Measurements from ENCODE around the gene GTPBP6.
"Not testable (repeated sequence)": the region's sequence is repeated elsewhere in the genome, so short reads cannot be mapped to it uniquely, and the experiment has no call there.

DNA sequence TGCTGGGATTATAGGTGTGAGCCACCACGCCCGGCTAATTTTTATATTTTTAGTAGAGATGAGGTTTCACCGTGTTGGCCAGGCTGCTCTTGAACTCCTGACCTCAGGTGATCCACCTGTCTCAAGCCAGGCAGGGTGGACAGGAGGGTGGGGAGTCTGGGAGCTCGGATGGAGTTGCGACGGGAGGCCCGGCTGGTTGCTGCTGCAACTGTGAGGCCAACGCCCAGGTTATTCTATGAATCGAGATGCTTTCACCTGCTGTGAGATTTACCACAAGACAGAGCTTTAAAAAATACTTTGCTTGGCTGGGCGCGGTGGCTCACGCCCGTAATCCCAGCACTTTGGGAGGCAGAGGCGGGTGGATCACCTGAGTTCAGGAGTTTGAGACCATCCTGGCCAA lies 61.5 kb downstream of the GTPBP6 start:
- TF ChIP-seq TAF1 (IDR thresholded peaks at IDR 0.05; ENCODE audit: borderline replicate concordance, low read depth, low read length); POLR2AphosphoS5 (IDR thresholded peaks at IDR 0.05; ENCODE audit: low read depth, low read length); POLR2A (IDR thresholded peaks at IDR 0.05; ENCODE audit: low read depth, low read length): not testable (repeated sequence)
